ENCODE measurements around the gene OPA3. TPM values are rescaled to one million over a fixed set of nuclear protein-coding genes. Genes with fewer than 3 reads are reported as not detected.

Gene OPA3
- total and polyA plus RNA-seq, 2 donors (not counting 1 experiment from before 2014, with no cell fraction given): 7.3 to 11.2 TPM

DNA sequence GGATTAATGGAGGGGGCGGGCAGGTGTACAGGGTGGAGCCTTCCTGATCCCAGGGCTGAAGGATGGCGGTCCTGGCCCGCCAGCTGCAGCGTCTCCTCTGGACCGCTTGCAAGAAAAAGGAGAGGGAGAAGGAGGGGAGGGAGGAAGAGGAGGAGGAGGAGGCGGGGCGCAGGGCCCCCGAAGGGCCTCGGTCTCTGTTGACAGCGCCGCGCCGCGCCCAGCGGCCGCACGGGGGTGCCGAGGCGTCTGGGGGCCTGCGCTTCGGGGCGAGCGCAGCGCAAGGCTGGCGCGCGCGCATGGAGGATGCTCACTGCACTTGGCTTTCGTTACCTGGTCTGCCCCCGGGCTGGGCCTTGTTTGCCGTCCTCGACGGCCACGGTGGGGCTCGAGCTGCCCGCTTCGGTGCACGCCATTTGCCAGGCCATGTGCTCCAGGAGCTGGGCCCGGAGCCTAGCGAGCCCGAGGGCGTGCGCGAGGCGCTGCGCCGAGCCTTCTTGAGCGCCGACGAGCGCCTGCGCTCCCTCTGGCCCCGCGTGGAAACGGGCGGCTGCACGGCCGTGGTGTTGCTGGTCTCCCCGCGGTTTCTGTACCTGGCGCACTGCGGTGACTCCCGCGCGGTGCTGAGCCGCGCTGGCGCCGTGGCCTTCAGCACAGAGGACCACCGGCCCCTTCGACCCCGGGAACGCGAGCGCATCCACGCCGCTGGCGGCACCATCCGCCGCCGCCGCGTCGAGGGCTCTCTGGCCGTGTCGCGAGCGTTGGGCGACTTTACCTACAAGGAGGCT, 86.0 kb downstream of the OPA3 start, which contains the start of gene PPM1N:
PPM1N (plus strand) TSS at position 33 of the 785 bp plus-strand sequence; CDS start at position 63, 30 bp downstream.
- peaks cover 12% of the 10 kb centered on the region for H3K27me3 Mint-ChIP-seq
- Histone ChIP-seq H3K4me2 (replicated peaks; ENCODE audit: low read depth, low read length, poor library complexity, severe bottlenecking) (peak within 1 kb of the TSS; percentile 99), H2AFZ (ENCODE audit: insufficient read depth, low read depth, low read length, poor library complexity, severe bottlenecking) (peak within 1 kb of the TSS; percentile 85), H3K36me3 (replicated peaks in 1 of 2; ENCODE audit: control extremely low read depth in 1 of 2, control insufficient read depth in 1 of 2, extremely low read depth in 1 of 2, insufficient read depth in 2 of 2, low read length in 1 of 2) (peaks cover 1 to 5% of the 10 kb centered on the region in 2 experiments), H3K9me3 (ENCODE audit: control extremely low read depth in 1 of 3, control insufficient read depth in 2 of 3, insufficient read depth in 1 of 3, low read length in 2 of 3) (peaks cover 0 to 14% (median 0%) of the 10 kb centered on the region in 3 donors), H3K79me2 (ENCODE audit: control insufficient read depth, insufficient read depth, low read length) (peaks cover 5% of the 10 kb centered on the region), H3K27me3 (replicated peaks in 1 of 4; ENCODE audit: control extremely low read depth in 1 of 4, control insufficient read depth in 3 of 4, insufficient read depth in 4 of 4, low read length in 3 of 4) (peaks cover 0 to 34% (median 17%) of the 10 kb centered on the region in 4 experiments), H3K4me3 (ENCODE audit: control extremely low read depth in 1 of 5, extremely low read depth in 1 of 5, insufficient read depth in 1 of 5, low read depth in 2 of 5, low read length in 4 of 5) (peak within 1 kb of the TSS; percentile 11 to 64 (median 52)), H3K4me1 (ENCODE audit: control insufficient read depth in 2 of 2, insufficient read depth in 2 of 2, low read length in 2 of 2) (peaks cover 31 to 47% of the 10 kb centered on the region in 2 donors), H3K9ac (ENCODE audit: low read length) (peak within 1 kb of the TSS; percentile 58), H3K27ac (ENCODE audit: low read length in 2 of 2) (no peak within 1 kb of the TSS), H4K20me1 (ENCODE audit: control insufficient read depth, insufficient read depth, low read length, poor library complexity, severe bottlenecking) (peaks cover 11% of the 10 kb centered on the region)
- WGBS (ENCODE audit: insufficient coverage): 4% methylated on average over 89 of the region's 89 CpGs
- peaks cover 48% of the 10 kb centered on the region for H3K4me1 Mint-ChIP-seq
- peak within 1 kb of the TSS; percentile 83 for H3K4me3 Mint-ChIP-seq
- intact Hi-C loops (cut with micrococcal nuclease): loop anchor here (1.0 kb wide), 1 partner anchor 25 kb away; no protein-coding TSS in a partner anchor
- POLR2A ChIA-PET: interaction anchor here (0.5 to 1.0 kb wide), 4 partner anchors 17 to 143 kb away, joined by 3 to 8 read pairs (median 4); no protein-coding TSS in a partner anchor
- peak; percentile 87 for DNase-seq
- H3K9me3 Mint-ChIP-seq (ENCODE audit: insufficient read depth): no peaks in the 10 kb centered on the region
- no peak for TF ChIP-seq EZH2 (IDR thresholded peaks at IDR 0.05; ENCODE audit: borderline replicate concordance, insufficient read depth, low read depth, low read length, poor library complexity, severe bottlenecking)
- peak; percentile 47 for TF ChIP-seq CTCF (IDR thresholded peaks at IDR 0.05)
- peak; percentile 47 for ATAC-seq (ENCODE audit: low read depth)
- CTCF ChIA-PET: interaction anchor here (0.5 to 1.8 kb wide), 14 partner anchors 13 to 145 kb away, joined by 3 to 15 read pairs (median 4); no protein-coding TSS in a partner anchor
- peak within 1 kb of the TSS; percentile 71 for H3K27ac Mint-ChIP-seq

Measured in B cell (primary cell).